B cell (primary cell): Measurements from ENCODE around the gene TNNT1. TPM values are rescaled to one million over a fixed set of nuclear protein-coding genes. Genes with fewer than 3 reads are reported as not detected.
A peak's percentile ranks its signal among the peaks of the same experiment; 100 is the strongest.
"Not testable (repeated sequence)": the region's sequence is repeated elsewhere in the genome, so short reads cannot be mapped to it uniquely, and the experiment has no call there.

ENCODE experiments used
- ATAC-seq: fragments of 200-7000 bp; cut with Tn5 transposase; one replicate; pipeline ENCODE4 v1.10.0; 2021; ENCODE audit warnings: low read depth, mild to moderate bottlenecking, moderate number of reproducible peaks, moderate library complexity
- CTCF ChIA-PET: fragments of 350-600 bp; sonication (Branson Sonifier 250); formaldehyde crosslinking; loops from one replicate; lab custom pipeline; 2021; ENCODE audit warnings: antibody characterized with exemption, inconsistent platforms; lab: Charles Lee
- POLR2A ChIA-PET: fragments of 350-600 bp; sonication (Branson Sonifier 250); formaldehyde crosslinking; loops from one replicate; lab custom pipeline; 2021; ENCODE audit warnings: antibody characterized with exemption; lab: Charles Lee
- DNase-seq: peaks from one replicate; pipeline ENCODE4 v3.0.0; 2013
- H2AFZ ChIP-seq: 2 replicates; pipeline ENCODE4 v1.6.1; 2012; ENCODE audit warnings: mild to moderate bottlenecking, low read depth, low read length; ENCODE audit not compliant: insufficient read depth, poor library complexity, severe bottlenecking
- H3K27ac ChIP-seq, 2 donors: 1 replicate in 1 of 2; 2 replicates in 1 of 2; pipeline ENCODE4 v1.5.1; 2012 to 2013; ENCODE audit warnings: low read length in 2 of 2, mild to moderate bottlenecking in 2 of 2, moderate library complexity in 1 of 2
- H3K27me3 ChIP-seq, 4 experiments: fragments of 200-600 bp in 1 of 4; sonication (generic) in 1 of 4; replicated peaks in 1 of 4; 1 replicate in 2 of 4; 2 replicates in 2 of 4; pipeline versions ENCODE4 v1.6.1 to v1.7.0; 2013 to 2016; ENCODE audit warnings: low read length in 3 of 4, mild to moderate bottlenecking in 2 of 4, mixed read lengths in 1 of 4, moderate library complexity in 1 of 4; ENCODE audit not compliant: insufficient read depth in 4 of 4, control insufficient read depth in 3 of 4; ENCODE audit errors: control extremely low read depth in 1 of 4
- H3K36me3 ChIP-seq, 2 experiments: replicated peaks in 1 of 2; 1 replicate in 1 of 2; 2 replicates in 1 of 2; pipeline versions ENCODE4 v1.6.1 to v1.7.1; 2013; ENCODE audit warnings: low read length in 1 of 2; ENCODE audit not compliant: insufficient read depth in 2 of 2, control insufficient read depth in 1 of 2; ENCODE audit errors: control extremely low read depth in 1 of 2, extremely low read depth in 1 of 2
- H3K4me1 ChIP-seq, 2 donors: fragments of 200-600 bp in 1 of 2; sonication (generic) in 1 of 2; 1 replicate in 1 of 2; 2 replicates in 1 of 2; pipeline versions ENCODE4 v1.5.1 to v1.6.1; 2013 to 2017; ENCODE audit warnings: low read length in 2 of 2; ENCODE audit not compliant: control insufficient read depth in 2 of 2, insufficient read depth in 2 of 2
- H3K4me2 ChIP-seq: replicated peaks from 2 replicates; pipeline ENCODE3; 2012; ENCODE audit warnings: mild to moderate bottlenecking, low read depth, low read length; ENCODE audit not compliant: poor library complexity, severe bottlenecking
- H3K4me3 ChIP-seq, 5 experiments: fragments of 200-600 bp in 1 of 5; sonication (generic) in 1 of 5; 1 replicate in 3 of 5; 2 replicates in 2 of 5; pipeline versions ENCODE4 v1.5.1 to v1.7.0; 2011 to 2016; ENCODE audit warnings: low read length in 4 of 5, mild to moderate bottlenecking in 4 of 5, low read depth in 2 of 5, control low read depth in 1 of 5, moderate library complexity in 1 of 5; ENCODE audit not compliant: insufficient read depth in 1 of 5; ENCODE audit errors: control extremely low read depth in 1 of 5, extremely low read depth in 1 of 5
- H3K79me2 ChIP-seq: fragments of 200-600 bp; sonication (generic); one replicate; pipeline ENCODE4 v1.6.0; 2016; ENCODE audit warnings: low read length; ENCODE audit not compliant: control insufficient read depth, insufficient read depth
- H3K9ac ChIP-seq: fragments of 200-600 bp; sonication (generic); 2 replicates; pipeline ENCODE4 v1.6.1; 2017; ENCODE audit warnings: mild to moderate bottlenecking, low read length, moderate library complexity
- H3K9me3 ChIP-seq, 3 donors: one replicate each; pipeline versions ENCODE4 v1.6.1 to v1.7.1; 2013; ENCODE audit warnings: low read length in 2 of 3; ENCODE audit not compliant: control insufficient read depth in 2 of 3, insufficient read depth in 1 of 3; ENCODE audit errors: control extremely low read depth in 1 of 3
- H4K20me1 ChIP-seq: 2 replicates; pipeline ENCODE4 v1.6.0; 2012; ENCODE audit warnings: mild to moderate bottlenecking, low read length; ENCODE audit not compliant: insufficient read depth, control insufficient read depth, poor library complexity, severe bottlenecking
- H3K27ac Mint-ChIP-seq: one replicate; pipeline ENCODE4 v1.8.0; 2021; ENCODE audit warnings: mixed read lengths
- H3K27me3 Mint-ChIP-seq: one replicate; pipeline ENCODE4 v1.8.0; 2021; ENCODE audit warnings: mixed read lengths
- H3K4me1 Mint-ChIP-seq: one replicate; pipeline ENCODE4 v1.8.0; 2021; ENCODE audit warnings: mixed read lengths
- H3K4me3 Mint-ChIP-seq: one replicate; pipeline ENCODE4 v1.8.0; 2021; ENCODE audit warnings: mixed read lengths
- H3K9me3 Mint-ChIP-seq: one replicate; pipeline ENCODE4 v1.8.0; 2022; ENCODE audit warnings: mixed read lengths; ENCODE audit not compliant: insufficient read depth
- CTCF ChIP-seq: fragments of 200-600 bp; IDR thresholded peaks from one replicate; pipeline ENCODE4 v1.8.0; 2022; ENCODE audit warnings: antibody characterized with exemption, mild to moderate bottlenecking
- EZH2 ChIP-seq: IDR thresholded peaks from 2 replicates; pipeline ENCODE4 v1.6.1; 2012; ENCODE audit warnings: borderline replicate concordance, low read depth, mild to moderate bottlenecking, moderate library complexity, low read length; ENCODE audit not compliant: insufficient read depth, poor library complexity, severe bottlenecking
- WGBS: methylation state at CpG from one replicate; pipeline ENCODE4 v1.1.5; 2013; ENCODE audit warnings: missing lambda C conversion rate; ENCODE audit not compliant: insufficient coverage; 5-methylcytosine and 5-hydroxymethylcytosine counted together
- intact Hi-C: fragments of 100-400 bp; cut with micrococcal nuclease; formaldehyde crosslinking; loops from one replicate; pipeline ENCODE4 v1.10.0; 2022
- polyA plus RNA-seq: library from polyadenylated mRNA; depleted of rRNA; stranded (reverse); fragments of >200 nt; gene quantifications from 2 replicates; pipeline ENCODE4 v1.2.3, GENCODE V29; 2012
- total RNA-seq, 2 donors: library from RNA; stranded (reverse); fragments of 120-200 nt in 1 of 2; gene quantifications; 1 replicate in 1 of 2; 2 replicates in 1 of 2; pipeline versions ENCODE4 v1.2.3 to v1.2.4, GENCODE V29; 2013 to 2022

TNNT1 gene
- total and polyA plus RNA-seq, 2 donors (not counting 1 experiment from before 2014, with no cell fraction given), result not detected

- H3K4me3 Mint-ChIP-seq, result peak overlapping the region; percentile 24
- Histone ChIP-seq H4K20me1 (no peaks in the 10 kb centered on the region), H3K27ac (no peak overlapping the region), H3K36me3 (no peaks in the 10 kb centered on the region), H3K4me1 (peaks cover 14 to 19% of the 10 kb centered on the region in 2 donors), H3K4me3 (no peak overlapping the region), H3K9me3 (peaks cover 0 to 59% (median 7%) of the 10 kb centered on the region in 3 donors), H3K27me3 (peaks cover 0 to 59% (median 21%) of the 10 kb centered on the region in 4 experiments), H3K4me2 (peak overlapping the region; percentile 45), H3K9ac (no peak overlapping the region), H3K79me2 (no peaks in the 10 kb centered on the region), H2AFZ (peak overlapping the region; percentile 27)
- ATAC-seq (no peak), DNase-seq (peak; percentile 46)
- peaks cover 5% of the 10 kb centered on the region for H3K9me3 Mint-ChIP-seq
- peaks cover 39% of the 10 kb centered on the region for H3K27me3 Mint-ChIP-seq
- ChIA-PET POLR2A (no interaction called here), CTCF (no interaction called here)
- no peak overlapping the region for H3K27ac Mint-ChIP-seq
- 12% methylated on average over 40 of the region's 52 CpGs for whole genome bisulfite sequencing
- intact Hi-C loops, result no loop called here
- H3K4me1 Mint-ChIP-seq, result peaks cover 22% of the 10 kb centered on the region
- TF ChIP-seq CTCF (no peak), EZH2 (no peak)
Measured at GRCh38 chr19:55156202-55157063, 7.4 kb upstream of the TNNT1 start.

- H3K27me3 Mint-ChIP-seq, result peaks cover 41% of the 10 kb centered on the region
- not testable (repeated sequence) for ATAC-seq
Measured at GRCh38 chr19:55155784-55156183, 6.8 kb upstream of the TNNT1 start.

More at GRCh38 chr19:55155784-55156183, 6.8 kb upstream of the TNNT1 start:
- H3K27ac ChIP-seq, H3K27ac Mint-ChIP-seq, DNase-seq, H4K20me1 ChIP-seq, POLR2A ChIA-PET, H3K9me3 Mint-ChIP-seq, CTCF ChIA-PET, H3K9ac ChIP-seq, H3K4me3 ChIP-seq, H3K36me3 ChIP-seq, H3K4me3 Mint-ChIP-seq, H3K79me2 ChIP-seq, intact Hi-C loops: not testable (repeated sequence)
- WGBS, result 17% methylated on average over 5 of the region's 5 CpGs
- H3K4me1 Mint-ChIP-seq, result peaks cover 22% of the 10 kb centered on the region
- H3K4me2 ChIP-seq, result peak overlapping the region; percentile 45
- H3K27me3 ChIP-seq, result peaks cover 0 to 52% (median 18%) of the 10 kb centered on the region in 4 experiments
- peaks cover 14 to 16% of the 10 kb centered on the region in 2 donors for H3K4me1 ChIP-seq
- H3K9me3 ChIP-seq, result peaks cover 0 to 54% (median 3%) of the 10 kb centered on the region in 3 donors
- H2AFZ ChIP-seq, result peak overlapping the region; percentile 27
